Vagina (tissue), 2 donors: ENCODE measurements around the gene CEP128.

Experiments used
- CTCF ChIP-seq, 3 experiments: fragments of 450-650 bp in 2 of 3; fragments of 200-600 bp in 1 of 3; sonication (generic) in 1 of 3; IDR thresholded peaks; one replicate each; pipeline ENCODE4 v1.5.1; 2017 to 2019; ENCODE audit warnings: antibody characterized with exemption in 3 of 3, mild to moderate bottlenecking in 2 of 3, moderate library complexity in 2 of 3
- POLR2A ChIP-seq, 2 donors: fragments of 450-650 bp; IDR thresholded peaks; one replicate each; pipeline ENCODE4 v1.6.1; 2017; ENCODE audit warnings: antibody characterized with exemption in 2 of 2, mild to moderate bottlenecking in 2 of 2, moderate library complexity in 2 of 2

- TF ChIP-seq CTCF (IDR thresholded peaks at IDR 0.05) = no peak
- TF ChIP-seq POLR2A (IDR thresholded peaks at IDR 0.05) = no peak
These were observed 403.9 kb downstream of the CEP128 start for GRCh38 chr14:80537626-80538025.
